MCF 10A (cell line): ENCODE data around the gene CFAP44. TPM values are rescaled to one million over a fixed set of nuclear protein-coding genes. Genes with fewer than 3 reads are reported as not detected.

Experiments
- BruUV-seq: library from RNA; stranded (reverse); fragments of 400-500 nt; replicated peaks from 2 replicates; lab custom pipeline; 2021; lab: Mats Ljungman, UMichigan
- CTCF ChIA-PET: fragments of 300-600 bp; sonication (Branson Sonifier 250); formaldehyde crosslinking; extraction: SDS; loops from one replicate; lab custom pipeline; 2021; ENCODE audit warnings: antibody characterized with exemption, inconsistent platforms; lab: Yijun Ruan, JAX
- POLR2A ChIA-PET: fragments of 300-600, 350-650 bp; sonication (Branson Sonifier 250); formaldehyde crosslinking; extraction: SDS; loops from one replicate; lab custom pipeline; 2020; ENCODE audit warnings: antibody characterized with exemption, inconsistent platforms; lab: Yijun Ruan, JAX
- DNase-seq: peaks from one replicate; pipeline ENCODE4 v3.0.0-alpha.2; 2018; ENCODE audit not compliant: unreplicated experiment
- H3K27ac Mint-ChIP-seq: one replicate; pipeline ENCODE4 v1.8.0; 2022; ENCODE audit warnings: mild to moderate bottlenecking, low read depth, mixed read lengths; ENCODE audit not compliant: unreplicated experiment
- H3K27me3 Mint-ChIP-seq: one replicate; pipeline ENCODE4 v1.8.0; 2022; ENCODE audit warnings: mixed read lengths; ENCODE audit not compliant: insufficient read depth, unreplicated experiment
- H3K36me3 Mint-ChIP-seq: one replicate; pipeline ENCODE4 v1.8.0; 2022; ENCODE audit warnings: mild to moderate bottlenecking, moderate library complexity, mixed read lengths; ENCODE audit not compliant: insufficient read depth, unreplicated experiment
- H3K4me1 Mint-ChIP-seq: one replicate; pipeline ENCODE4 v1.8.0; 2022; ENCODE audit warnings: mixed read lengths; ENCODE audit not compliant: insufficient read depth, unreplicated experiment
- H3K4me3 Mint-ChIP-seq: one replicate; pipeline ENCODE4 v1.8.0; 2022; ENCODE audit warnings: mild to moderate bottlenecking, moderate library complexity, mixed read lengths; ENCODE audit not compliant: unreplicated experiment
- H3K9me3 Mint-ChIP-seq: one replicate; pipeline ENCODE4 v1.8.0; 2022; ENCODE audit warnings: mixed read lengths; ENCODE audit not compliant: unreplicated experiment
- CTCF ChIP-seq: fragments of 200-600 bp; IDR thresholded peaks from one replicate; pipeline ENCODE4 v1.8.0; 2022; ENCODE audit warnings: antibody characterized with exemption, mild to moderate bottlenecking; ENCODE audit not compliant: unreplicated experiment
- intact Hi-C: fragments of 100-400 bp; cut with micrococcal nuclease; formaldehyde crosslinking; loops from 2 replicates; pipeline ENCODE4 v1.14.1; 2022
- total RNA-seq: library from RNA; stranded (reverse); gene quantifications from 2 replicates; pipeline ENCODE4 v1.2.3, GENCODE V29; 2022

Gene CFAP44
- total RNA-seq, 1 experiment from 2014 or later, result 4.0 TPM

- ChIA-PET CTCF (interaction anchor here (1.3 kb wide), 1 partner anchor 11 kb away, joined by 3 read pairs; no protein-coding TSS in a partner anchor), POLR2A (interaction anchor here (0.5 kb wide), 1 partner anchor 28 kb away, joined by 3 read pairs; no protein-coding TSS in a partner anchor)
- DNase-seq, result no peak
- Mint-ChIP-seq H3K27ac (no peak overlapping the region), H3K9me3 (no peaks in the 10 kb centered on the region), H3K27me3 (no peaks in the 10 kb centered on the region), H3K36me3 (peaks cover 42% of the 10 kb centered on the region), H3K4me3 (no peak overlapping the region), H3K4me1 (no peaks in the 10 kb centered on the region)
- intact Hi-C loops, result no loop called here
- TF ChIP-seq CTCF, result no peak
- no TSS peak for BruUV-seq
Measured at GRCh38 chr3:113454057-113454456, 12.8 kb upstream of the CFAP44 start.

DNA sequence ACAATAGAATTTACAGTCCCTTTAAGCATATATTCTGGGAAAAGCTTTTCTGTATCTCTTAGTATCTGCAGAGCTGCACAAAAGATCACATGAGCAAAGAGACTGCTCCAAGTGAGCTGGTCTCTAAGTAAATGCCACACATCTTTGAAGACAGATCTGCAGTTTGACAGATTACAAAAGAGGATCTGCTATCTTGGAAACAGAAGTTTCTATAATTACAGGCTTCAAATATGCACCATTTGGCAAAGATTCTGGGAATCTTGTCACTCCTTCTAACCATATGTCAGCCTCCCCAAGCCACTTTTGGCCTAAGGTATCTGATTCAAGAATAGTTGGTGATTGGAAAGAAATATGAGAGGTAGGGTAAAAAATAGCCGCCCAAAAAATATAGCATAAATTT lies 9.6 kb upstream of the CFAP44 start:
- Mint-ChIP-seq H3K4me1 (no peaks in the 10 kb centered on the region), H3K27me3 (no peaks in the 10 kb centered on the region), H3K27ac (no peak overlapping the region), H3K9me3 (no peaks in the 10 kb centered on the region), H3K4me3 (no peak overlapping the region), H3K36me3 (peaks cover 21% of the 10 kb centered on the region)
- BruUV-seq, result no TSS peak
- TF ChIP-seq CTCF, result no peak
- no peak for DNase-seq
- intact Hi-C loops, result no loop called here
- POLR2A ChIA-PET, result no interaction called here
- CTCF ChIA-PET, result interaction anchor here (0.6 kb wide), 1 partner anchor 116 kb away, joined by 3 read pairs; no protein-coding TSS in a partner anchor

DNA sequence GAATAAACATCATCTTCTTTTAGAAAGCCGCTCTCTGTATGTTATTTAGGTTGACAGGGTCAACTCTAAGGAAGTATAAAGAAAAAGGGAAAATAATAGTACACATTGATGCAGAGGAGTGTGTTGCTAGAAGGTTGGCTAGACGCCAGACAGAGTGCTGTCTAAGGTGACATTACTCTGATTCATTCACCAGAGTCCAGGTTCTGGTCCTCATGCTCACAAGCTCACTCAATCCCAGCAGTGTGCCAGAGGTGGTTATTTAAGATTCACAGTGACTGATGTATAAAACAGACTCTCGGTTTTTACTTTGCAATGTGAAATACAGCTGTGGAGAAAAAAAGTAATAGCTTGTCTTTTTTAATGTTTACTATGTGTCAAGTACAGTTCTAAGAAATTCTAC lies 1.7 kb downstream of the CFAP44 start:
- intact Hi-C loops, result no loop called here
- Mint-ChIP-seq H3K27me3 (no peaks in the 10 kb centered on the region), H3K36me3 (peaks cover 15% of the 10 kb centered on the region), H3K4me3 (no peak overlapping the region), H3K9me3 (no peaks in the 10 kb centered on the region), H3K27ac (no peak overlapping the region), H3K4me1 (no peaks in the 10 kb centered on the region)
- no peak for TF ChIP-seq CTCF
- POLR2A ChIA-PET, result no interaction called here
- peak; percentile 4 for DNase-seq
- CTCF ChIA-PET, result no interaction called here
- no TSS peak for BruUV-seq

DNA sequence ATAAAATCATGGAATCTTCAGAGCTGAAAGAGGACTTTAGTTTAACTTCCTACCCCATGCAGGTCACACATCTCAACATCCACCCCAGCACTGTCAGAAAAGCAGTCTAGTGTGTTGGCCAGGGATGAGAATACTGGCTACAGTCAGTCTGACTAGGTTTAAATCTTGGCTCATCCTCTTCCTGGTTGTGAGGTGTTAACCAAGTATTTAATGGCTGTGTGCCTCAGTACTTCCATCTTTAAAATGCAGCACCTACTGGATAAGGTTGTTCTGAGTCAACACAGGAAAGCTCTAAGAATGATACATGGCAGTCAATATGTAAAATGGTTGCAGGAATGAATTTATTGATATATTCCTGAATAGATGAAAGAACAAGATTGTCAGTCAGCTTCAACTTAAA lies 3.1 kb downstream of the CFAP44 start:
- Mint-ChIP-seq H3K4me1 (no peaks in the 10 kb centered on the region), H3K9me3 (no peaks in the 10 kb centered on the region), H3K4me3 (no peak overlapping the region), H3K27ac (no peak overlapping the region), H3K27me3 (no peaks in the 10 kb centered on the region), H3K36me3 (peaks cover 7% of the 10 kb centered on the region)
- intact Hi-C loops, result no loop called here
- TF ChIP-seq CTCF, result no peak
- DNase-seq, result no peak
- CTCF ChIA-PET, result no interaction called here
- no TSS peak for BruUV-seq
- POLR2A ChIA-PET, result interaction anchor here (0.6 kb wide), 1 partner anchor 359 kb away, joined by 3 read pairs; no protein-coding TSS in a partner anchor
